GM12878 (cell line): ENCODE results near the gene OR13J1. TPM values are rescaled to one million over a fixed set of nuclear protein-coding genes. Genes with fewer than 3 reads are reported as not detected.
A peak's percentile ranks its signal among the peaks of the same experiment; 100 is the strongest.
"Not testable (repeated sequence)": the region's sequence is repeated elsewhere in the genome, so short reads cannot be mapped to it uniquely, and the experiment has no call there.

Experiments
- ATAC-seq: fragments of 200-7000 bp; cut with Tn5 transposase; 3 replicates; pipeline ENCODE4 v1.9.1; 2020; ENCODE audit warnings: mild to moderate bottlenecking, moderate library complexity
- BruUV-seq: library from RNA; stranded (reverse); fragments of 400-500 nt; replicated peaks from 2 replicates; lab custom pipeline; 2021; lab: Mats Ljungman, UMichigan
- CTCF ChIA-PET: fragments of 300-600 bp; sonication (Branson Sonifier 250); formaldehyde crosslinking; extraction: SDS; loops from one replicate; lab custom pipeline; 2021; ENCODE audit warnings: inconsistent platforms; lab: Yijun Ruan, JAX
- POLR2A ChIA-PET: fragments of 350-600 bp; formaldehyde crosslinking; extraction: SDS; loops from one replicate; lab custom pipeline; 2021; ENCODE audit warnings: inconsistent platforms; lab: Charles Lee
- RAD21 ChIA-PET: fragments of 300-600 bp; sonication (Branson Sonifier 250); formaldehyde crosslinking; loops from one replicate; lab custom pipeline; 2023; ENCODE audit warnings: antibody characterized with exemption; ENCODE audit not compliant: unreplicated experiment; lab: Charles Lee
- SMC1A ChIA-PET: fragments of 300-600 bp; sonication (Branson Sonifier 250); formaldehyde crosslinking; loops from one replicate; lab custom pipeline; 2023; ENCODE audit not compliant: unreplicated experiment, uncharacterized antibody; lab: Charles Lee
- DNase-seq: peaks from one replicate; pipeline ENCODE4 v3.0.0-alpha.2; 2011; ENCODE audit warnings: low read depth, low spot score
- FAIRE-seq: peaks from 3 replicates; lab custom pipeline; 2011; peaks lifted over from hg19 to GRCh38; lab: Jason Lieb, UNC
- H2AFZ ChIP-seq: 2 replicates; pipeline ENCODE4 v1.6.0; 2011; ENCODE audit warnings: low read depth, low read length, control low read depth; ENCODE audit not compliant: control insufficient read depth
- H3K27ac ChIP-seq: 2 replicates; pipeline ENCODE4 v1.5.1; 2011; ENCODE audit warnings: control low read depth; ENCODE audit not compliant: control insufficient read depth, insufficient read depth
- H3K27me3 ChIP-seq, 2 experiments: replicated peaks in 1 of 2; 2 replicates each; pipeline versions ENCODE4 v1.6.0 to v1.6.1; 2011; ENCODE audit warnings: low read length in 1 of 2; ENCODE audit not compliant: control insufficient read depth in 2 of 2, insufficient read depth in 2 of 2
- H3K36me3 ChIP-seq, 2 experiments: 2 replicates each; pipeline ENCODE4 v1.5.1; 2011; ENCODE audit warnings: low read length in 1 of 2; ENCODE audit not compliant: control insufficient read depth in 2 of 2, insufficient read depth in 2 of 2
- H3K4me1 ChIP-seq: 2 replicates; pipeline ENCODE4 v1.6.1; 2011; ENCODE audit warnings: mild to moderate bottlenecking, low read length, moderate library complexity, mixed read lengths; ENCODE audit not compliant: control insufficient read depth, insufficient read depth
- H3K4me2 ChIP-seq: 2 replicates; pipeline ENCODE4 v1.6.0; 2011; ENCODE audit warnings: control low read depth; ENCODE audit not compliant: control insufficient read depth, insufficient read depth
- H3K4me3 ChIP-seq: fragments of 200-600 bp; sonication (generic); 2 replicates; pipeline ENCODE4 v1.5.1; 2016
- H3K79me2 ChIP-seq: 2 replicates; pipeline ENCODE4 v1.6.0; 2011; ENCODE audit warnings: low read length; ENCODE audit not compliant: control insufficient read depth, insufficient read depth
- H3K9ac ChIP-seq: 2 replicates; pipeline ENCODE4 v1.8.0; 2011; ENCODE audit warnings: low read length, control low read depth, mixed read lengths; ENCODE audit not compliant: control insufficient read depth, insufficient read depth
- H3K9me3 ChIP-seq: replicated peaks from 3 replicates; pipeline ENCODE4 v1.5.1; 2011; ENCODE audit warnings: mild to moderate bottlenecking, low read length; ENCODE audit not compliant: control insufficient read depth, insufficient read depth
- H4K20me1 ChIP-seq: 2 replicates; pipeline ENCODE4 v1.6.0; 2011; ENCODE audit not compliant: control insufficient read depth, insufficient read depth
- CREB1 ChIP-seq: IDR thresholded peaks from 2 replicates; pipeline ENCODE4 v1.6.1; 2012; ENCODE audit warnings: low read depth, mild to moderate bottlenecking, inconsistent platforms
- HCFC1 ChIP-seq: fragments of 150-350 bp; IDR thresholded peaks from 2 replicates; pipeline ENCODE4 v1.6.1; 2014; ENCODE audit warnings: low read length
- IKZF2 ChIP-seq, 2 experiments: fragments of 450-650 bp; IDR thresholded peaks; 2 replicates each; pipeline ENCODE4 v1.6.1; 2017; ENCODE audit warnings: mild to moderate bottlenecking in 2 of 2, moderate library complexity in 2 of 2
- JUND ChIP-seq: IDR thresholded peaks from 2 replicates; pipeline ENCODE4 v1.6.1; 2012; ENCODE audit warnings: low read depth, mild to moderate bottlenecking, low read length, improper control_type of control experiment, moderate library complexity
- PAX5 ChIP-seq: IDR thresholded peaks from 2 replicates; pipeline ENCODE4 v1.6.1; 2011; ENCODE audit warnings: low read depth, low read length, borderline replicate concordance
- POLR2AphosphoS5 ChIP-seq: IDR thresholded peaks from 2 replicates; pipeline ENCODE4 v1.6.1; 2011; ENCODE audit warnings: mild to moderate bottlenecking, low read length, inconsistent platforms
- RCOR1 ChIP-seq: conservative IDR thresholded peaks from 2 replicates; pipeline ENCODE4 v1.6.1; 2012; ENCODE audit warnings: low read depth, low read length, improper control_type of control experiment
- SIX5 ChIP-seq: IDR thresholded peaks from 2 replicates; pipeline ENCODE4 v1.6.1; 2011; ENCODE audit warnings: mild to moderate bottlenecking, low read depth, low read length, moderate library complexity; ENCODE audit not compliant: severe bottlenecking
- SUZ12 ChIP-seq: fragments of 200-600 bp; sonication (generic); IDR thresholded peaks from one replicate; pipeline ENCODE4 v1.6.1; 2018; ENCODE audit warnings: antibody characterized with exemption, mild to moderate bottlenecking; ENCODE audit not compliant: unreplicated experiment
- ZNF687 ChIP-seq: fragments of 450-650 bp; IDR thresholded peaks from 2 replicates; pipeline ENCODE4 v1.6.1; 2017; ENCODE audit warnings: mild to moderate bottlenecking, moderate library complexity
- WGBS: methylation state at CpG from one replicate; pipeline ENCODE4 v1.1.6; 2016; ENCODE audit warnings: low lambda C conversion rate; ENCODE audit not compliant: insufficient replicate concordance, insufficient coverage; ENCODE audit errors: missing lambda C conversion rate; 5-methylcytosine and 5-hydroxymethylcytosine counted together
- in situ Hi-C: fragments of 300-500 bp; cut with MboI; formaldehyde crosslinking; loops from 9 replicates; pipeline ENCODE4 v1.14.3; 2018; ENCODE audit warnings: mixed read lengths
- intact Hi-C: fragments of 100-400 bp; cut with micrococcal nuclease; formaldehyde crosslinking; loops from one replicate; pipeline ENCODE4 v1.14.2; 2022; ENCODE audit not compliant: unreplicated experiment
- polyA plus RNA-seq, 11 experiments: library from polyadenylated mRNA; depleted of rRNA in 4 of 11; unstranded in 6 of 11; stranded (reverse) in 5 of 11; fragments of >200 nt; fragmentation: Nextera tagmentation in 4 of 11; fragmentation: Illumina TruSeq in 1 of 11; extraction: Ambion mirVana in 4 of 11; extraction: Trizol in 1 of 11; gene quantifications; 1 replicate in 1 of 11; 2 replicates in 10 of 11; pipeline versions ENCODE4 v1.2.1 to v1.2.3, GENCODE V29; 2011 to 2016; ENCODE audit warnings: inconsistent platforms in 2 of 11, missing spikeins in 2 of 11, low read depth in 1 of 11
- total RNA-seq, 4 experiments: library from RNA; depleted of rRNA in 3 of 4; stranded (reverse); fragments of >200 nt in 3 of 4; fragmentation: Illumina TruSeq in 1 of 4; extraction: Trizol in 1 of 4; gene quantifications; 2 replicates each; pipeline versions ENCODE4 v1.2.1 to v1.2.3, GENCODE V29; 2013 to 2021
- TF ChIP-seq, protein P1 (sequence below): IDR thresholded peaks from 2 replicates; pipeline ENCODE4 v1.6.1; 2012; ENCODE audit warnings: low read length, inconsistent platforms

OR13J1 gene
- total and polyA plus RNA-seq, 10 of the 15 experiments (the other 5 are each of a cell fraction or from before 2014, with no cell fraction given) = not detected

DNA sequence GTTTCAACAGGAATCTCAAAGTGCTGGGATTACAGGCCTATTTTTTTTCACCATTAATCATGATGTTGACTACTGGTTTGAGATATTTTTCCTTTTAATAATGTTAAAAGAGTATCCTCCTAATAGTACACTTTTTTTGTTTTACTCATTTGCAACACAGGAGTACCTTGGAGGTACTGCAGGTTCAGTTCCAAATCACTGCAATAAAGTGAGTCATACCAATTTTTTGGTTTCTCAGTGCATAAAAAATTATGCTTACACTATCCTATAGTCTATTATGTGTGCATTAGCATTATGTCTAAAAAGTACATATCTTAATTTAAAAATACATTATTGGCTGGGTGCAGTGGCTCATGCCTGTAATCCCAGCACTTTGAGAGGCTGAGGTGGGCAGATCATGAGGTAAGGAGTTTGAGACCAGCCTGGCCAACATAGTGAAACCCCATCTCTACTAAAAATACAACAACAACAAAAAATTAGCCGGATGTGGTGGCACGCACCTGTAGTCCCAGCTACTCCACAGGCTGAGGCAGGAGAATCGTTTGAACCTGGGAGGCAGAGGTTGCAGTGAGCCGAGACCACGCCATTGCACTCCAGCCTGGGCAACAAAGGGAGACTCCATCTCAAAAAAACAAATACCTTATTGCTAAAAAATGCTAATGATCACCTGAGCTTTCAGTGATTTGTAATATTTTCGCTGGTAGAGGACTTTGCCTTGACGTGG lies 27.3 kb upstream of the OR13J1 start:
- H3K36me3 ChIP-seq, H2AFZ ChIP-seq, BruUV-seq, H3K4me1 ChIP-seq, H3K9ac ChIP-seq, H3K9me3 ChIP-seq, H3K27me3 ChIP-seq, POLR2A ChIA-PET, in situ Hi-C loops, H4K20me1 ChIP-seq, intact Hi-C loops, DNase-seq, H3K79me2 ChIP-seq, H3K27ac ChIP-seq, H3K4me3 ChIP-seq, H3K4me2 ChIP-seq: not testable (repeated sequence)
- WGBS = 15% methylated on average over 7 of the region's 7 CpGs
- TF ChIP-seq IKZF2 (IDR thresholded peaks at IDR 0.05) = peak in 1 of 2 experiments; percentile 18; a peak in 1 of 4 replicates
- FAIRE-seq (peak; percentile 38), ATAC-seq (peak; percentile 72)
- RAD21 ChIA-PET = interaction anchor here (0.8 kb wide), 1 partner anchor 72 kb away, joined by 3 read pairs; no protein-coding TSS in a partner anchor
- SMC1A ChIA-PET = interaction anchor here (0.7 to 2.0 kb wide), 4 partner anchors 15 to 107 kb away, joined by 3 to 9 read pairs (median 4); no protein-coding TSS in a partner anchor
- CTCF ChIA-PET = interaction anchor here (0.6 to 2.9 kb wide), 9 partner anchors 9 to 127 kb away, joined by 3 to 13 read pairs (median 6); partner anchors contain the start of gene TMEM8B

GRCh38 chr9:35896570-35896969 lies 26.4 kb upstream of the OR13J1 start:
- no peak overlapping the region for H2AFZ ChIP-seq
- CTCF ChIA-PET = interaction anchor here (0.7 to 2.1 kb wide), 5 partner anchors 14 to 128 kb away, joined by 3 to 10 read pairs (median 5); no protein-coding TSS in a partner anchor
- no peak overlapping the region for H3K4me2 ChIP-seq
- in situ Hi-C loops = no loop called here
- H3K4me3 ChIP-seq = no peak overlapping the region
- intact Hi-C loops = no loop called here
- no peak overlapping the region for H3K27ac ChIP-seq
- SMC1A ChIA-PET = interaction anchor here (0.9 to 1.1 kb wide), 2 partner anchors 14 kb away, joined by 4 to 5 read pairs; no protein-coding TSS in a partner anchor
- DNase-seq = no peak
- no peak overlapping the region for H3K9ac ChIP-seq
- no peaks in the 10 kb centered on the region for H3K4me1 ChIP-seq
- no peak for ATAC-seq
- RAD21 ChIA-PET = interaction anchor here (0.7 kb wide), 1 partner anchor 70 kb away, joined by 3 read pairs; no protein-coding TSS in a partner anchor
- H3K9me3 ChIP-seq = no peaks in the 10 kb centered on the region
- H3K36me3 ChIP-seq = no peaks in the 10 kb centered on the region
- BruUV-seq = no TSS peak
- POLR2A ChIA-PET = no interaction called here
- no peak for FAIRE-seq
- no peaks in the 10 kb centered on the region for H3K27me3 ChIP-seq
- H4K20me1 ChIP-seq = no peaks in the 10 kb centered on the region
- 81% methylated on average over 2 of the region's 2 CpGs for WGBS
- H3K79me2 ChIP-seq = no peaks in the 10 kb centered on the region
- TF ChIP-seq POLR2AphosphoS5 = no peak
- no peak for TF ChIP-seq HCFC1
- TF ChIP-seq CREB1 = no peak
- no peak for TF ChIP-seq JUND
- no peak for TF ChIP-seq RCOR1
- TF ChIP-seq, protein P1, sequence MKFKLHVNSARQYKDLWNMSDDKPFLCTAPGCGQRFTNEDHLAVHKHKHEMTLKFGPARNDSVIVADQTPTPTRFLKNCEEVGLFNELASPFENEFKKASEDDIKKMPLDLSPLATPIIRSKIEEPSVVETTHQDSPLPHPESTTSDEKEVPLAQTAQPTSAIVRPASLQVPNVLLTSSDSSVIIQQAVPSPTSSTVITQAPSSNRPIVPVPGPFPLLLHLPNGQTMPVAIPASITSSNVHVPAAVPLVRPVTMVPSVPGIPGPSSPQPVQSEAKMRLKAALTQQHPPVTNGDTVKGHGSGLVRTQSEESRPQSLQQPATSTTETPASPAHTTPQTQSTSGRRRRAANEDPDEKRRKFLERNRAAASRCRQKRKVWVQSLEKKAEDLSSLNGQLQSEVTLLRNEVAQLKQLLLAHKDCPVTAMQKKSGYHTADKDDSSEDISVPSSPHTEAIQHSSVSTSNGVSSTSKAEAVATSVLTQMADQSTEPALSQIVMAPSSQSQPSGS = no peak
- no peak for TF ChIP-seq SIX5
- no peak for TF ChIP-seq ZNF687
- TF ChIP-seq PAX5 = no peak
- no peak for TF ChIP-seq SUZ12
